Measurements from ENCODE around the gene TFPT.

- TF ChIP-seq, protein P1, sequence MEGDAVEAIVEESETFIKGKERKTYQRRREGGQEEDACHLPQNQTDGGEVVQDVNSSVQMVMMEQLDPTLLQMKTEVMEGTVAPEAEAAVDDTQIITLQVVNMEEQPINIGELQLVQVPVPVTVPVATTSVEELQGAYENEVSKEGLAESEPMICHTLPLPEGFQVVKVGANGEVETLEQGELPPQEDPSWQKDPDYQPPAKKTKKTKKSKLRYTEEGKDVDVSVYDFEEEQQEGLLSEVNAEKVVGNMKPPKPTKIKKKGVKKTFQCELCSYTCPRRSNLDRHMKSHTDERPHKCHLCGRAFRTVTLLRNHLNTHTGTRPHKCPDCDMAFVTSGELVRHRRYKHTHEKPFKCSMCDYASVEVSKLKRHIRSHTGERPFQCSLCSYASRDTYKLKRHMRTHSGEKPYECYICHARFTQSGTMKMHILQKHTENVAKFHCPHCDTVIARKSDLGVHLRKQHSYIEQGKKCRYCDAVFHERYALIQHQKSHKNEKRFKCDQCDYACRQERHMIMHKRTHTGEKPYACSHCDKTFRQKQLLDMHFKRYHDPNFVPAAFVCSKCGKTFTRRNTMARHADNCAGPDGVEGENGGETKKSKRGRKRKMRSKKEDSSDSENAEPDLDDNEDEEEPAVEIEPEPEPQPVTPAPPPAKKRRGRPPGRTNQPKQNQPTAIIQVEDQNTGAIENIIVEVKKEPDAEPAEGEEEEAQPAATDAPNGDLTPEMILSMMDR (IDR thresholded peaks at IDR 0.05), result no peak
- TF ChIP-seq POLR2A (IDR thresholded peaks at IDR 0.05) (no peak), EP300 (IDR thresholded peaks at IDR 0.05) (no peak)
These were observed 30.2 kb upstream of the TFPT start for GRCh38 chr19:54145541-54146158.

Measured in ovary (tissue), 3 donors.